NT2/D1 (cell line): Measurements from ENCODE around the gene DCLK1.

ENCODE experiments used
- SUZ12 ChIP-seq: IDR thresholded peaks from 2 replicates; pipeline ENCODE4 v1.6.1; 2011; ENCODE audit not compliant: insufficient read length, insufficient read depth; ENCODE audit errors: extremely low read depth
- ZNF274 ChIP-seq: IDR thresholded peaks from 2 replicates; pipeline ENCODE4 v1.6.1; 2011; ENCODE audit warnings: mild to moderate bottlenecking, low read depth, low read length

DNA sequence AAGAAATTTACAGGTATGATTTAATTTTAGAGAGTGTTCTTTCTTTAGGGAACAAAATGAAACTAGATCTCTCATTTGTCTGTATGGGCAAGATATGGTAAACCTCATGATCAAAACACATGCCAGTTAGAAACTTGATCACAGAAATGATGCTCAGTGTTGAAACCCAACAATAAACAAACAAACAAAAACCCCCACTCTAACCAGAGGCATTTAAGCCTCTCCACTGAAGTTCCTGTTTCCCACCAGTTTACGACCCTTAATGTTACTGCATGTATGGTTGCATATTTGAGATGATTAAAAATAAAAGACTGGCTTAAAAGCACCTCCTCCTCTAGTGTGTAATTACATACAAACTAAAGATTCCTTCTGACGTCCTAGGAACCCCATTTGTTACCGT is 361.4 kb downstream of the DCLK1 start:
- TF ChIP-seq SUZ12 (no peak), ZNF274 (no peak)
